Measurements from ENCODE around the gene RAB40C.

The RAB40C gene

GRCh38 chr16:676565-676902 lies 86.7 kb downstream of the RAB40C start:
- no peak for TF ChIP-seq CTCF (IDR thresholded peaks at IDR 0.05)
- TF ChIP-seq ZFX (IDR thresholded peaks at IDR 0.05; ENCODE audit: borderline replicate concordance), result no peak
- peak overlapping the region; percentile 82 for H3K27ac ChIP-seq

- no peak for TF ChIP-seq CTCF (IDR thresholded peaks at IDR 0.05)
- TF ChIP-seq ZFX (IDR thresholded peaks at IDR 0.05; ENCODE audit: borderline replicate concordance), result no peak
- H3K27ac ChIP-seq, result peak overlapping the region; percentile 98; the same call in 1 of the 2 replicates
These were observed 87.0 kb downstream of the RAB40C start for GRCh38 chr16:676913-677312.

GRCh38 chr16:677316-678190 lies 87.7 kb downstream of the RAB40C start:
- H3K27ac ChIP-seq, result peak overlapping the region; percentile 98
- TF ChIP-seq CTCF (IDR thresholded peaks at IDR 0.05), result no peak
- no peak for TF ChIP-seq ZFX (IDR thresholded peaks at IDR 0.05; ENCODE audit: borderline replicate concordance)

- TF ChIP-seq CTCF (IDR thresholded peaks at IDR 0.05), result no peak
- TF ChIP-seq ZFX (IDR thresholded peaks at IDR 0.05; ENCODE audit: borderline replicate concordance), result no peak
- peak overlapping the region; percentile 98 for H3K27ac ChIP-seq
These were observed 88.5 kb downstream of the RAB40C start for GRCh38 chr16:678209-678857.

Data from 22Rv1 (cell line).